NOMO-1 (cell line): ENCODE data around the gene PRPSAP1.

Experiments used
- DNase-seq, 2 experiments: peaks; one replicate each; lab custom pipeline; 2025; ENCODE audit not compliant: unreplicated experiment in 2 of 2; lab: John Stamatoyannopoulos, UW

PRPSAP1 gene

GRCh38 chr17:76278952-76279741 is 74.6 kb downstream of the PRPSAP1 start:
- DNase-seq, result peak; percentile 52 to 62

GRCh38 chr17:76278268-76278908 is 75.3 kb downstream of the PRPSAP1 start:
- no peak for DNase-seq

GRCh38 chr17:76277300-76278267 is 76.1 kb downstream of the PRPSAP1 start:
- DNase-seq, result no peak

GRCh38 chr17:76276461-76277299 is 77.0 kb downstream of the PRPSAP1 start:
- DNase-seq, result no peak

- DNase-seq, result no peak
Measured at GRCh38 chr17:76276069-76276431, 77.7 kb downstream of the PRPSAP1 start.

GRCh38 chr17:76275382-76276068 is 78.2 kb downstream of the PRPSAP1 start:
- DNase-seq, result no peak

- no peak for DNase-seq
Measured at GRCh38 chr17:76274112-76274956, 79.4 kb downstream of the PRPSAP1 start.

GRCh38 chr17:76273445-76274111 is 80.1 kb downstream of the PRPSAP1 start:
- DNase-seq, result no peak

GRCh38 chr17:76272541-76273444 is 80.9 kb downstream of the PRPSAP1 start:
- DNase-seq, result no peak

- no peak for DNase-seq
Measured at GRCh38 chr17:76271669-76272540, 81.8 kb downstream of the PRPSAP1 start.

- no peak for DNase-seq
Measured at GRCh38 chr17:76270770-76271668, 82.7 kb downstream of the PRPSAP1 start.

GRCh38 chr17:76270127-76270592 is 83.6 kb downstream of the PRPSAP1 start:
- DNase-seq, result no peak

GRCh38 chr17:76268991-76269981 is 84.4 kb downstream of the PRPSAP1 start:
- DNase-seq, result no peak
